ENCODE results near the gene SORCS3. TPM values are rescaled to one million over a fixed set of nuclear protein-coding genes. Genes with fewer than 3 reads are reported as not detected.

SORCS3 gene
- total and polyA plus RNA-seq, 2 of the 13 experiments (the other 11 are each of a cell fraction or from before 2014, with no cell fraction given), result 0.07 TPM; not detected in 1

DNA sequence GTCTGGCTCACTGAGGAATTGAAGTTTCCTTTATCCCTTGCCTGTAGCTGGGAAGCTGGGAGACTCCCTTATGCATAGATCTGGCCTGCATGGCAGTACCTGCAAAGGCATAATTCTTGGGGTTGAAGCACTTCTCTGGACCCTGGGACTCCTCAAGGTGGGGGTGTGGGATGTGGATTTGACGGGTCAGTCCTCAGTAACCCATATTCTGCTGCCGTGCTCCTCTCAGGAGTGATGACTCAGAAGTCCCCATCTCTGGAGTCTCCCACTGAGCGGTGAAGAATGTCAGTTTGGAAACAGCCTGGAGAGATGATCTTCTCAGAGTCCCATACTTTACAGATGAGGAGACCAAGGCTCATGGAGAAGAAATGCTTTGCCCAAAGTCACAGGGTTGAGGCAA is 49.0 kb downstream of the SORCS3 start (continued):
- TF ChIP-seq ZNF513 (CRISPR knock-in tag; conservative IDR thresholded peaks at IDR 0.05) (no peak), ZFP1 (CRISPR knock-in tag; IDR thresholded peaks at IDR 0.05) (no peak), ZNF567 (CRISPR knock-in tag; IDR thresholded peaks at IDR 0.05; ENCODE audit: borderline replicate concordance) (no peak), ZNF432 (CRISPR knock-in tag; IDR thresholded peaks at IDR 0.05; ENCODE audit: borderline replicate concordance) (no peak)

DNA sequence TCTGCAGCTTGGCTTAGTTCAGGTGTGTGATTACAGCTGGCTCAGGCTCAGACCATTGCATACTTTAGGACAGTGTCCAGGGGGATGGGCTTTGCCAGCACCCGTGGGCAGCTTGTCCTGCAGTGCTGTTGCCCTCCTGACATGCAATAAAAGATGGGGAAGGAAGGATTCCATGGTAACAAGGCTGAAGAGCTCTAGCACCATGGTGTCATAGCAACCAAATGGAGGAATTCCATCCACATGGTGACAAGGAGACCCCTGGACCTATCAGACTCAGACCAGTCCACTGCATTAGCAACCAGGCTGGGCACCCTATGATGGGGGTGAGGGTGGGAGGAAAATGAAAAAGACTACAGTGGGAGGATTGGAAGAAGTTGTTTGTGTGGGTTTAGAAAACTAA is 49.9 kb downstream of the SORCS3 start:
- ATAC-seq (no peak), FAIRE-seq (no peak), DNase-seq (ENCODE audit: low spot score) (no peak)
- Histone ChIP-seq H3K4me3 (replicated peaks in 1 of 3; ENCODE audit: insufficient read depth in 1 of 3, low read depth in 2 of 3, low read length in 3 of 3) (no peak overlapping the region), H3K4me1 (ENCODE audit: insufficient read depth, low read length) (no peaks in the 10 kb centered on the region), H3K79me2 (ENCODE audit: insufficient read depth, low read length) (no peaks in the 10 kb centered on the region), H3K36me3 (replicated peaks in 1 of 2; ENCODE audit: control insufficient read depth in 1 of 2, insufficient read depth in 2 of 2, low read length in 2 of 2) (no peaks in the 10 kb centered on the region), H3K9me3 (ENCODE audit: low read length) (no peaks in the 10 kb centered on the region), H3K27me3 (ENCODE audit: control insufficient read depth in 1 of 2, insufficient read depth in 2 of 2, low read length in 2 of 2) (no peaks in the 10 kb centered on the region; a peak in 1 of 5 replicates), H3K27ac (ENCODE audit: extremely low read length, insufficient read depth, low read length) (no peak overlapping the region), H3K9ac (ENCODE audit: insufficient read depth, low read depth, low read length) (no peak overlapping the region), H3K4me2 (ENCODE audit: low read depth, low read length) (no peak overlapping the region), H4K20me1 (ENCODE audit: insufficient read depth, low read length) (no peaks in the 10 kb centered on the region), H2AFZ (ENCODE audit: low read length) (no peak overlapping the region)
- intact Hi-C loops (cut with micrococcal nuclease; ENCODE audit: unreplicated experiment) (no loop called here), in situ Hi-C loops (cut with HindIII; ENCODE audit: extremely low pct_ligation_motif_present, low pct_unique_long_range_greater_than_20kb) (no loop called here)
- TF ChIP-seq HOXA9 (CRISPR knock-in tag; IDR thresholded peaks at IDR 0.05; ENCODE audit: borderline replicate concordance), result no peak
- TF ChIP-seq NCOA2 (CRISPR knock-in tag; IDR thresholded peaks at IDR 0.05), result no peak
- TF ChIP-seq ZNF510 (CRISPR knock-in tag; IDR thresholded peaks at IDR 0.05; ENCODE audit: low read depth), result no peak
- TF ChIP-seq ZNF3 (CRISPR knock-in tag; IDR thresholded peaks at IDR 0.05), result no peak
- TF ChIP-seq, protein P1, sequence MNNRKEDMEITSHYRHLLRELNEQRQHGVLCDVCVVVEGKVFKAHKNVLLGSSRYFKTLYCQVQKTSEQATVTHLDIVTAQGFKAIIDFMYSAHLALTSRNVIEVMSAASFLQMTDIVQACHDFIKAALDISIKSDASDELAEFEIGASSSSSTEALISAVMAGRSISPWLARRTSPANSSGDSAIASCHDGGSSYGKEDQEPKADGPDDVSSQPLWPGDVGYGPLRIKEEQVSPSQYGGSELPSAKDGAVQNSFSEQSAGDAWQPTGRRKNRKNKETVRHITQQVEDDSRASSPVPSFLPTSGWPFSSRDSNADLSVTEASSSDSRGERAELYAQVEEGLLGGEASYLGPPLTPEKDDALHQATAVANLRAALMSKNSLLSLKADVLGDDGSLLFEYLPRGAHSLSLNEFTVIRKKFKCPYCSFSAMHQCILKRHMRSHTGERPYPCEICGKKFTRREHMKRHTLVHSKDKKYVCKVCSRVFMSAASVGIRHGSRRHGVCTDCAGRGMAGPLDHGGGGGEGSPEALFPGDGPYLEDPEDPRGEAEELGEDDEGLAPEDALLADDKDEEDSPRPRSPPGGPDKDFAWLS (CRISPR knock-in tag; IDR thresholded peaks at IDR 0.05; ENCODE audit: borderline replicate concordance), result no peak
- TF ChIP-seq KLF9 (CRISPR knock-in tag; IDR thresholded peaks at IDR 0.05; ENCODE audit: low read depth), result no peak
- no peak for TF ChIP-seq ZUFSP (CRISPR knock-in tag; IDR thresholded peaks at IDR 0.05; ENCODE audit: borderline replicate concordance)
- no TSS peak for BruUV-seq (replicated peaks)
- 0% methylated on average over 1 of the region's 1 CpG for WGBS (ENCODE audit: low lambda C conversion rate)
- ChIA-PET CTCF (ENCODE audit: low intra/inter-chr PET ratio, low total read pairs) (no interaction called here), POLR2A (no interaction called here)

All from HepG2 (cell line).